Smooth muscle cell (in vitro differentiated cells): ENCODE data around the gene SLMAP. TPM values are rescaled to one million over a fixed set of nuclear protein-coding genes. Genes with fewer than 3 reads are reported as not detected.

ENCODE experiments used
- DNase-seq: peaks from one replicate; lab custom pipeline; 2025; ENCODE audit not compliant: unreplicated experiment; lab: John Stamatoyannopoulos, UW
- H2AFZ ChIP-seq: fragments of 200-600 bp; sonication (generic); 2 replicates; pipeline ENCODE4 v1.6.0; 2016; ENCODE audit warnings: antibody characterized with exemption, low read depth, mild to moderate bottlenecking
- H3F3A ChIP-seq: fragments of 200-600 bp; sonication (generic); 2 replicates; pipeline ENCODE4 v1.6.0; 2017; ENCODE audit warnings: antibody characterized with exemption, low read depth
- H3K27ac ChIP-seq: fragments of 200-600 bp; sonication (generic); 2 replicates; pipeline ENCODE4 v1.5.1; 2016; ENCODE audit warnings: low read depth, mild to moderate bottlenecking
- H3K27me3 ChIP-seq: fragments of 200-600 bp; sonication (generic); 2 replicates; pipeline ENCODE4 v1.6.1; 2016; ENCODE audit warnings: low read depth, mild to moderate bottlenecking
- H3K36me3 ChIP-seq: fragments of 200-600 bp; sonication (generic); 2 replicates; pipeline ENCODE4 v1.5.1; 2016; ENCODE audit warnings: low read depth
- H3K4me1 ChIP-seq: fragments of 200-600 bp; sonication (generic); 2 replicates; pipeline ENCODE4 v1.5.1; 2016; ENCODE audit warnings: low read depth
- H3K4me2 ChIP-seq: fragments of 200-600 bp; sonication (generic); 2 replicates; pipeline ENCODE4 v1.6.0; 2016; ENCODE audit warnings: mild to moderate bottlenecking
- H3K4me3 ChIP-seq: fragments of 200-600 bp; sonication (generic); 2 replicates; pipeline ENCODE4 v1.5.1; 2016; ENCODE audit warnings: mild to moderate bottlenecking
- H3K79me2 ChIP-seq: fragments of 200-600 bp; sonication (generic); 2 replicates; pipeline ENCODE4 v1.6.0; 2016; ENCODE audit warnings: low read depth, mild to moderate bottlenecking
- H3K9ac ChIP-seq: fragments of 200-600 bp; sonication (generic); 2 replicates; pipeline ENCODE4 v1.6.0; 2016; ENCODE audit warnings: low read depth
- H3K9me3 ChIP-seq: fragments of 200-600 bp; sonication (generic); replicated peaks from 2 replicates; pipeline ENCODE4 v1.5.1; 2016; ENCODE audit warnings: low read depth
- H4K20me1 ChIP-seq: fragments of 200-600 bp; sonication (generic); 2 replicates; pipeline ENCODE4 v1.6.0; 2016; ENCODE audit warnings: low read depth
- CTCF ChIP-seq: fragments of 200-600 bp; sonication (generic); IDR thresholded peaks from 2 replicates; pipeline ENCODE4 v1.5.1; 2017; ENCODE audit warnings: borderline replicate concordance, mild to moderate bottlenecking, antibody characterized with exemption; ENCODE audit not compliant: insufficient read depth, poor library complexity, severe bottlenecking
- WGBS: methylation state at CpG from one replicate; pipeline ENCODE4 v1.1.7; 2016; ENCODE audit warnings: low lambda C conversion rate; 5-methylcytosine and 5-hydroxymethylcytosine counted together
- polyA plus RNA-seq: library from polyadenylated mRNA; unstranded; fragments of >200 nt; fragmentation: Nextera tagmentation; extraction: Ambion mirVana; gene quantifications from 2 replicates; pipeline ENCODE4 v1.2.1, GENCODE V29; 2016
- total RNA-seq: library from RNA; depleted of rRNA; stranded (reverse); fragments of >200 nt; gene quantifications from 2 replicates; pipeline ENCODE4 v1.2.3, GENCODE V29; 2014

The SLMAP gene
- total and polyA plus RNA-seq, 2 experiments from 2014 or later = 19.9 to 42.8 TPM

DNA sequence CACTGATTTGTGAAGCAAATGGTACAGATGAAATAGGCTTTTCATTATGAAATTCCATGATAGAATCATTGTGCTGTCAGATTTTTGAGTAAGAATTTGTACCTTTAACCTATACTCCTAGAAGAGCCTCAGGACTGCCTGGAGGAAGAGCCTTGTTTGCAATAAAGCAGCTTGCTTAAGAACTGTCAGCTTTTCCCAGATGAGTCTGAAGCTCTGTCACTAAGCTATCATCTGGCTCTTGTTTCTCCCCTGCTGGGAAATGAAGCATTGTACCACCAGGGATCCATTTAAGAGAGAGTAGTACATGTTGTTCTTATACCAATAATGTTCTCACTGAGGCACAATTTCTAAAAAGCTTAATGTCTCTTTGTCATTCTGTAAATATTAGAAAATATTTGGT lies 167.0 kb downstream of the SLMAP start:
- H2AFZ ChIP-seq = no peak overlapping the region
- no peak overlapping the region for H3K4me2 ChIP-seq
- no peaks in the 10 kb centered on the region for H3K27me3 ChIP-seq
- no peaks in the 10 kb centered on the region for H3K79me2 ChIP-seq
- no peaks in the 10 kb centered on the region for H3K36me3 ChIP-seq
- DNase-seq = no peak
- H3F3A ChIP-seq = no peaks in the 10 kb centered on the region
- H4K20me1 ChIP-seq = no peaks in the 10 kb centered on the region
- H3K9ac ChIP-seq = no peak overlapping the region
- no peak overlapping the region for H3K27ac ChIP-seq
- no peak overlapping the region for H3K4me3 ChIP-seq
- no peak for TF ChIP-seq CTCF
- H3K4me1 ChIP-seq = peaks cover 4% of the 10 kb centered on the region
- H3K9me3 ChIP-seq = no peaks in the 10 kb centered on the region

DNA sequence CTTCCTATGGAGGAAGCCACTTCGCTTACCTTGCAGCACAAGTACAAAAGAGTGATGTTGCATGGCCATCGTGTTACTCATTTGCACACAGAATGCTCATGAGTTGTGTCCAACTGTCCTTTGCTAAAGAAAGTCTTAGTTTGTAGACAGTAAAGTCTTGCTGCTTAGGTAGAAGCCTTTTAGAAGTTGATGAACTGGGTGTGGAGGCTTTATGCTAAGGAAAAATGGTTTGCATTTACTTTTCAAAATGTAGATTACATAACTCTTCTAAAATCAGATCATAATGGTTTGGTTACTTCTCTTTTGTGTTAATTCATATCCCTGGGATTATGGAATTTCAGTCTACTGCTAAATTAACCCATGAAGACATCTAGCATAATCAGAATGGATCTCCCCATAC lies 167.6 kb downstream of the SLMAP start:
- 96% methylated on average over 2 of the region's 2 CpGs for WGBS

GRCh38 chr3:57927166-57927565 lies 171.1 kb downstream of the SLMAP start:
- H3K79me2 ChIP-seq = no peaks in the 10 kb centered on the region
- H2AFZ ChIP-seq = no peak overlapping the region
- H3K4me3 ChIP-seq = no peak overlapping the region

More for the DNA sequence above, 167.6 kb downstream of the SLMAP start:
- H3K9me3 ChIP-seq = no peaks in the 10 kb centered on the region
- no peak overlapping the region for H3K4me3 ChIP-seq
- no peak overlapping the region for H3K9ac ChIP-seq
- H3K79me2 ChIP-seq = no peaks in the 10 kb centered on the region
- no peaks in the 10 kb centered on the region for H4K20me1 ChIP-seq
- H3K4me1 ChIP-seq = no peaks in the 10 kb centered on the region
- no peak for DNase-seq
- H3K27me3 ChIP-seq = no peaks in the 10 kb centered on the region
- no peak for TF ChIP-seq CTCF
- H3K4me2 ChIP-seq = no peak overlapping the region
- H3F3A ChIP-seq = no peaks in the 10 kb centered on the region
- H3K36me3 ChIP-seq = no peaks in the 10 kb centered on the region
- no peak overlapping the region for H2AFZ ChIP-seq
- H3K27ac ChIP-seq = no peak overlapping the region

More at GRCh38 chr3:57927166-57927565, 171.1 kb downstream of the SLMAP start:
- Histone ChIP-seq H3F3A (no peaks in the 10 kb centered on the region), H3K27me3 (no peaks in the 10 kb centered on the region), H3K9ac (no peak overlapping the region), H4K20me1 (no peaks in the 10 kb centered on the region), H3K9me3 (no peaks in the 10 kb centered on the region), H3K4me1 (no peaks in the 10 kb centered on the region), H3K4me2 (no peak overlapping the region), H3K36me3 (no peaks in the 10 kb centered on the region), H3K27ac (no peak overlapping the region)
- TF ChIP-seq CTCF = no peak
- 92% methylated on average over 5 of the region's 5 CpGs for WGBS
- DNase-seq = no peak
